AG04449 (cell line): ENCODE results near the gene MYO1C.
"Not testable (repeated sequence)": the region's sequence is repeated elsewhere in the genome, so short reads cannot be mapped to it uniquely, and the experiment has no call there.

Source experiments
- CTCF ChIA-PET: fragments of 350-600 bp; formaldehyde crosslinking; extraction: SDS; loops from one replicate; lab custom pipeline; 2021; ENCODE audit warnings: antibody characterized with exemption; lab: Yijun Ruan, JAX
- POLR2A ChIA-PET: fragments of 400-600, 350-600 bp; formaldehyde crosslinking; extraction: SDS; loops from one replicate; lab custom pipeline; 2020; ENCODE audit warnings: antibody characterized with exemption, inconsistent platforms; lab: Yijun Ruan, JAX
- DNase-seq: peaks from one replicate; pipeline ENCODE4 v3.0.0-alpha.2; 2010; ENCODE audit warnings: low read depth, low spot score
- H3K4me3 ChIP-seq: 2 replicates; pipeline ENCODE4 v1.5.1; 2011; ENCODE audit warnings: low read depth, mild to moderate bottlenecking, control low read depth, low read length
- TF ChIP-seq, protein P1 (sequence below): IDR thresholded peaks from one replicate; pipeline ENCODE4 v1.5.1; 2011; ENCODE audit warnings: mild to moderate bottlenecking, moderate library complexity, low read length, control low read depth, inconsistent platforms; ENCODE audit not compliant: insufficient read depth; ENCODE audit errors: missing control alignments

MYO1C gene

DNA sequence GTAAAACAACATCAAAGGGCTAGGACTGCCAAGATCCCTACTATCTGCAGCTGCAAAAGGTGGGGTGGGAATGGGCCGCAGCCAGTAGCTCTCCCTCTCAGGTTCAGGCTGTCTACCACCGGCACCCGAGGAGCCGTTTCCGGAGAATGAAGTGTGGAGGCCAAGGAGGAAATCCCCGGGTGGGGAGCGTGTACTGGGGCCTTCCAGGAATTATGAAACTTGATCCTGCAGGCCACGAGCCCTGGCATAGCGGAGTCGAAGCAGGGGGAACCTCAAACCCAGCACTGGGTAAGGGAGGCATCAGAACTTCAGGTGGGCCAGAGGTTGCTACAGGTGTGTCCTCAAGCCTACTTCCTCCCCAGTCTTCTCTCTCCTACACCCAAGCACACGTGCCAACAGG, 18.8 kb upstream of the MYO1C start:
- ChIA-PET CTCF (interaction anchor here (0.8 to 5.6 kb wide), 4 partner anchors 11 to 252 kb away, joined by 3 to 55 read pairs (median 4); partner anchors contain the start of gene MYO1C), POLR2A (no interaction called here)

DNA sequence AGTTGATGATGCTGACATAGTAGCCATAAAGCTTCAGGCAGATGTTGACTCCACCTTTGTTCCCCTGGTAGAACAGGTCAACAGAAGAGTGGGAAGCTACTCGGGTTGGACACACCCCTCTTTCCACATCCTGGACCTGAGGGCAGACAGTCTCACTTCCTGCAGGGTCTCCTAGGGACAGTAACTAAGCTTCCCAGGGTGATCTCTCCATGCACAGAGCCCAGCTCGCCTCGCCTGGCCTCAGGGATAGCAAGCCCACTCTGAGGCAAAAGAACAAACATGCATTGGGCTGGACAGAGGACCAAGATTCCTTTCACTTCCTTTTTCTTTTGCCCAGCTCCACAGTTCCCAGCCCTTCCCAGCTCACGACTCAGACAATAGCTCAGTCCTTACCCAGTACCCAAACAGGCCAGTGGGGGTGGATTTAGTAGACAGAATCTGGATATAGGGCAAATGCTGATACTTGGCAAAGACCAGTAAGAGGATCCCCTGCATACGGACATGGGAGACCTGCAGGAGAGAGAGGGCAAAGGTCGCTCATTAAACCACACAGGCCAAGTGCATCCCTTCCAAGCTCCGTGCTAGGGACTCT, 16.9 kb upstream of the MYO1C start:
- no peak for DNase-seq
- H3K4me3 ChIP-seq = no peak overlapping the region
- TF ChIP-seq, protein P1, sequence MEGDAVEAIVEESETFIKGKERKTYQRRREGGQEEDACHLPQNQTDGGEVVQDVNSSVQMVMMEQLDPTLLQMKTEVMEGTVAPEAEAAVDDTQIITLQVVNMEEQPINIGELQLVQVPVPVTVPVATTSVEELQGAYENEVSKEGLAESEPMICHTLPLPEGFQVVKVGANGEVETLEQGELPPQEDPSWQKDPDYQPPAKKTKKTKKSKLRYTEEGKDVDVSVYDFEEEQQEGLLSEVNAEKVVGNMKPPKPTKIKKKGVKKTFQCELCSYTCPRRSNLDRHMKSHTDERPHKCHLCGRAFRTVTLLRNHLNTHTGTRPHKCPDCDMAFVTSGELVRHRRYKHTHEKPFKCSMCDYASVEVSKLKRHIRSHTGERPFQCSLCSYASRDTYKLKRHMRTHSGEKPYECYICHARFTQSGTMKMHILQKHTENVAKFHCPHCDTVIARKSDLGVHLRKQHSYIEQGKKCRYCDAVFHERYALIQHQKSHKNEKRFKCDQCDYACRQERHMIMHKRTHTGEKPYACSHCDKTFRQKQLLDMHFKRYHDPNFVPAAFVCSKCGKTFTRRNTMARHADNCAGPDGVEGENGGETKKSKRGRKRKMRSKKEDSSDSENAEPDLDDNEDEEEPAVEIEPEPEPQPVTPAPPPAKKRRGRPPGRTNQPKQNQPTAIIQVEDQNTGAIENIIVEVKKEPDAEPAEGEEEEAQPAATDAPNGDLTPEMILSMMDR = no peak
- ChIA-PET CTCF (interaction anchor here (0.9 to 1.0 kb wide), 3 partner anchors 8 to 249 kb away, joined by 3 to 4 read pairs (median 3); no protein-coding TSS in a partner anchor), POLR2A (interaction anchor here (0.5 kb wide), 1 partner anchor 122 kb away, joined by 3 read pairs; no protein-coding TSS in a partner anchor)

More for the DNA sequence above, 18.8 kb upstream of the MYO1C start:
- no peak for DNase-seq
- TF ChIP-seq, protein P1 = no peak
- no peak overlapping the region for H3K4me3 ChIP-seq

DNA sequence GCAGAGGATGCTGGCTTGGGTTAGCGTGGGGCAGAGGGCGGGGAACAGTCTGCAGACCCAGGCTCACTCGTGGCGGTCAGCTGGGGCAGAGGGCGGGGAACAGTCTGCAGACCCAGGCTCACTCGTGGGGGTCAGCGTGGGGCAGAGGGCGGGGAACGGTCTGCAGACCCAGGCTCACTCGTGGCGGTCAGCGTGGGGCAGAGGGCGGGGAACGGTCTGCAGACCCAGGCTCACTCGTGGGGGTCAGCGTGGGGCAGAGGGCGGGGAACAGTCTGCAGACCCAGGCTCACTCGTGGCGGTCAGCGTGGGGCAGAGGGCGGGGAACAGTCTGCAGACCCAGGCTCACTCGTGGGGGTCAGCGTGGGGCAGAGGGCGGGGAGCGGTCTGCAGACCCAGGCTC, 16.2 kb upstream of the MYO1C start:
- H3K4me3 ChIP-seq, POLR2A ChIA-PET, DNase-seq: not testable (repeated sequence)
- CTCF ChIA-PET = interaction anchor here (1.0 kb wide), 1 partner anchor 8 kb away, joined by 3 read pairs; no protein-coding TSS in a partner anchor

DNA sequence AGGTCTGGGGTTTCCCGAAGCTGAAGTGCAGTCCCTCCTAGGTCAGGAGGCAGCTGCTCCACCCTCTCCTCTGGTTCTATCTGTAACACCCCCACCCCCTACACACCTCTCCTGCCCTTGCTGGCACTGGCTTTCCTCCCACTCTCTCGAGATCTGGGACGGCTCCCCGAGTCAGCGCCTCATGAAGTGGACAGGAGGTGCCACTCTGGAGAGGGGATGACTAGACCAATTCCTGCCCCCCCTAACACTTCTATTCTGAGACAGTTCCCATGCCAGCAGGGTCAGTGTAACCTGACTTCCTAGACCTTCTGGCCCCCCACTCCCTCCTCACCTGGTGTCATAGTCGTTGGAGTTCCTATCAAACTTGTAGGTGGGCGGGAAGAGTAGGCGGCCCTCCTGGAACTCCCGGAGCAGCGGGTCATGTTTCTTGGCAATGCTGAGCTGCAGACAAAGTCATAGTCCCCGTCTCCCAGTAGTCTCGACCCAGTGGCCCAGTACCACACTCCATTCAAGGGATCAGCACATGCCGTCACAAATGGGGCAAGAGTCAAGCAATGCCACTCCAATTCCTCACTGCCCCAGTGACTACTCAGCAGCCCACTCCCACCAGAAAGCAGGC, 14.3 kb upstream of the MYO1C start:
- ChIA-PET CTCF (interaction anchor here (1.2 kb wide), 1 partner anchor 10 kb away, joined by 3 read pairs; the partner anchor contains the start of gene INPP5K), POLR2A (no interaction called here)
- no peak for DNase-seq
- H3K4me3 ChIP-seq = no peak overlapping the region
- TF ChIP-seq, protein P1 = no peak

DNA sequence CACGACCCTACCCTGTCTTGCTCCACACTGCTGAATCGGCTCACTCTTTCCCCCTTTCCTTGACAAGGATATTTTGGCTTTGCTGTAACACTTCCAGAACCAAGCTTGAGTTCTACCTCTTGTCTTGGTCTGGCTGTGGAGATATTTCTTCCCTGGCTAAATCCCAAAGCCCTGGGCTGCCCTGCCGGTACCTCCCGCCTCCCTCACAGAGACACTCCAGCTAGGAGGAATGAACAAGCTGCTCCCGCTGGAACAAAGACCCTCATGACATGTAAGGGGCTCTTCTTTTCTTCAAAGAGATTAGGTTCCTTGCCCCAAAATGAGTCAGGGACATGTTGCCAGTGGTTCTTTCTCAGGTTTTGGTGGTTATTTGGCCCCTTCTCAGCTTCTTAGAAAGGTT, 13.1 kb upstream of the MYO1C start:
- no peak for DNase-seq
- POLR2A ChIA-PET = interaction anchor here (1.3 kb wide), 1 partner anchor 10 kb away, joined by 5 read pairs; no protein-coding TSS in a partner anchor
- no peak overlapping the region for H3K4me3 ChIP-seq
- TF ChIP-seq, protein P1 = no peak
- CTCF ChIA-PET = interaction anchor here (1.3 to 1.5 kb wide), 3 partner anchors 10 to 144 kb away, joined by 3 to 4 read pairs (median 3); no protein-coding TSS in a partner anchor

DNA sequence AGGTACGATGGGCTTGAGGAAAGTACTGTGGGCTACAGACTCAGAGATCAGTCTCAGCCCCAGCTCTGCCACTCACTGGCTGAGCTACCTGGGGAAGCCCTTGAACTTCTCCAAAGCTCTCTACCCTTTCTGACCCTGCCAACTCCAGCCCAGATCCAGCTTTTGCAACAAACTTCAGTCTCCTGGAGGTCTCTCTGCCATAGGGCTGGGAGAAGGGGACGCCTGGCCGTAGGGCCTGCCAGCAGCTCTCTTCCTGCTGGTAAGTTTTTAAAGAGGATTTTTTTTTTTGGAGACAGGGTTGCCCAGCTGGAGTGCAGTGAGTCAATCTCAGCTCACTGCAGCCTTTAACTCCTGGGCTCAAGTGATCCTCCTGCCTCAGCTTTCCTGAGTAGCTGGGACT, 12.4 kb upstream of the MYO1C start:
- no peak overlapping the region for H3K4me3 ChIP-seq
- ChIA-PET CTCF (interaction anchor here (1.3 to 1.5 kb wide), 3 partner anchors 10 to 143 kb away, joined by 3 to 4 read pairs (median 3); no protein-coding TSS in a partner anchor), POLR2A (interaction anchor here (1.3 kb wide), 1 partner anchor 10 kb away, joined by 5 read pairs; no protein-coding TSS in a partner anchor)
- DNase-seq = no peak
- TF ChIP-seq, protein P1 = no peak
